ENCODE measurements around the gene CCDC69.
"Not testable (repeated sequence)": the region's sequence is repeated elsewhere in the genome, so short reads cannot be mapped to it uniquely, and the experiment has no call there.

CCDC69 gene

DNA sequence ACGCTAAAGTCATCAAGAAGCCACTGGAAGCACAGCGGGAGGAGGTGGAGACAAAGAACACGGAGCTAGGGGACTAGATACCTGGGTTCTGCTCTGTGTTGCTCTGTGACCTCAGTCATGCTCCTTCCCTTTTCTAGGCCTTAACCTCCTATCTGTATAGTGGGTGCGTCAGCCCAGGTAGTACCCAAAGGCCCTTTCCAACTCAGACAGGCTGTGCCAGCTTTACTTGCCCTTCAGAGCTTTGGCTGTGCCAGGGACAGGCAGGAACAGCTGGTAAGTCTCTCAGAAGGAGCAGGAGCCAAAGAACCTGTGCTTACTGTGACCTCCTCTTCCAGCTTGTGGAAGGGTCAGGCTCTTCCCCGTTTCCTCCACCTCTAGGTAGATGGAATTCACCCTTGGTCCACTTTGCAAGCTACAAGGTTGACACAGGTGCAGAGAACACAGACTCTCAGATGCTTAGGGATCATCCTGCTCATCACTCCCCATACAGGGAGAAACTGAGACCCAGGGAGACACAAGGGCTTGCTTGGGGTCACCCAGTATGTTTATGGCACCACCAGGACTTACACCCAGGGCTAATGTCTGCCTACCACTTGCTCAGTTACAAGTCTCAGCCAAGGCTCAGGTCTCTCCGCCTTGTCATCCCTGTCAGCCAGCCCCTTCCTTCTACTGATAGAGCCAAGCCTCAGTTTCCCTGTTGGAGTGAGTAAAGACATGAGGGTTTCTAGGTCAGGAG lies 1.7 kb downstream of the CCDC69 start:
- DNase-seq (ENCODE audit: low read depth) = no peak

DNA sequence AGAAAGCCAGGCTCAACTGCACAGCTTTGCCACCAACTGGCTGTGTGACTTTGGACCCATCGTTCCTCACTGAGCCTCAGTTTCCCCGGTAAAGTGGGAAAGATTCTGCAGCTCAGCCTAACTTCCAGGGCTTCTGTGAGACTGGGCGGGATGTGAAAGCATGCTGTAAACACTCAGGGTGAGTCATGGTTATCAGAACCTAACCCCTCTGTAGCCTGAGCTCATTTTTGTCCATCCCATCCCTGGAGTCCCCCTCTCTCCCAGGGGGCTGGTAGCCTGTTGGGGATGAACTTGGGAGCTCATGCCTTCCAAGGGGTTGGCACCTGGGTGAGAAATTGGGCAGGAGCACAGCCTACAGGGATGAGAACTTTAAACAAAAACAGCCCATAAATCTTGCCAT lies 2.3 kb downstream of the CCDC69 start:
- DNase-seq (ENCODE audit: low read depth) = no peak

DNA sequence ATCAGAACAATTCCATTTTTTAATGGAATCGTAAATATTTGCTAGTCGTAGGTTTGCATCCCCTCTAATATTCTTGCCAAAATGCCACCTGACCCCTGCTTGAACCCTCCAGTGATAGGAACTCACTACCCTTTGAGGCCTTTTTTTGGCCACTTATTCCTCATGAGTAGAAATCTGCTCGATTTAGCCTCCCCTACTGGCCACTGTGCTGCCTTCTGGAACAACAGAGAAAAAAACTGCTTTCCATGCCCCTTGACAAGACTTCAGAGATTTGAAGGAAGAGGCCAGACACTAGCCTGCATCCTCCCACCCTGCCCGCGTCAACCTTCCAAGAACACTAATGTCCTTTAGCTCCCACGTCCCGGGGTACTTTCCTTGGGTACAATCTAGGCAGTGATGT lies 4.1 kb downstream of the CCDC69 start:
- no peak for DNase-seq (ENCODE audit: low read depth)

DNA sequence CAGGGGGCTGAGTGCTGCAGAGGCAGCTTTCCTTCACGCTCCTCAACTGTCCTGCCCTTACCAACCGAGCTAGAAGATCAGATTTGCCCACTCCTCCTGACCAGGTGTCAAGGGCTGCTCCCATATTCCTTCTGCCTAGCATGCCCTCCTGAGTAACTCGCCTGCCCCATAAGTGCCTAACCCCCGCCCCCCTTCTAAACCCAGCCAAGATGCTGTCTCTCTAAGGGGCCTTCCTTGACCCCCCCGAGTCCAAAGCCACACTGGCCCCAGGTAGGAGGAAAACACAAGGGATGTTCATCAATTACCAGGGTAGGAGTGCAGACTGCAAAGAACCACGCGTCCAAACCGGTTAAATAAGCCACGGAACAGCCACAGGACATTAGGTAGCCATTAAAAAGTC lies 4.8 kb downstream of the CCDC69 start:
- no peak for DNase-seq (ENCODE audit: low read depth)

DNA sequence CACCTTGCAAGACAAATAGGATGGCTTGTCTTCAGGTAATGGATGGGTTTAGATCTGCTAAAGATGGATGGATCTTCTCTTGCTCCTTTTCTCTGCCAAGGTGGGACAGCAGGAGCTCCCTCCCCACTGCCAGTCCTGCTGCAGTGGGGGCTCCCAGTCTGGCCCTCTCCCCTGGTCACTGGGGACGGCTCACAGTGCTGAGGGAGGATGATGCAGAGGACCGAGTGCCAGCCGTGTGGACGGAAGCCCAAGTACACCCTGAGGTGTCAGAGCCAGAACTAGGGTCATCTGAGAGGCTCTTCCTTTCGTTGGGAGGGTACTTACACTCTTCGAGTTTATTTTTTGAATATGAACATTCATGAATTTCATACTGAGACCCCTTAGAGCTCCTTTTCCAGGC lies 5.7 kb downstream of the CCDC69 start:
- DNase-seq (ENCODE audit: low read depth) = no peak

DNA sequence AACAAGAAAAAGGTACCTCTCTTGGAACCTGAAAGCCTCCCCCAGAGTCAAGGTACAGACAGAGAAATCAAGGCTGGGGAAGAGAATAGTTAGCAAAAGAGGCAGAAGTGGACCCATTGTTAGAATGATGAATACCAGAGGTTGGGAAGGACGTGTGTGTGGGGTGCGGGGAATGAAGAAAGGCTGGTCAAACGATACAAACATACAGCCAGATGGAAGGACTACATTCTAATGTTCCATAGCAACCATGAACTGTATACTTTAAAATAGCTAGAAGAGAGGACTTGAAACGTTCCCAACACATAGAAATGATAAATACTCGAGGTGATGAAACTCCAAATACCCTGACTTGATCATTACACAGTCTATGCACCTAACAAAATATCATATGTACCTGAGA lies 7.1 kb downstream of the CCDC69 start:
- no peak for DNase-seq (ENCODE audit: low read depth)

DNA sequence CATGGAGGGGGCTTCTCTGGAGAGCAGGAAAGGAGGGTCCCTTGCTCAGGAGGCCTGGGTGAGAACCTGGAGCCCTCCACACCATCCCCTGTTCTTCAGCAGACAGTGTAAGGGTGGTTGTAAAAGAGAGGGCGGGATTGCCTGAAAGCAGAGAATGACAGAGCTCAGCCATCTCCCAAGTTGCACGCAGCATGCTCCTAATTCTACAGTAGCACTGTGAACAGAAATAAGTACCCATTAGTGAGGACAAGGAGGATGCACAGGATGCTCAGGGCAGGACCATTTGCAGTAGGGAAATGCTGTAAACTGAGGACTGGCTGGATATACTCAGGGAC lies 8.4 kb downstream of the CCDC69 start:
- no peak for DNase-seq (ENCODE audit: low read depth)

DNA sequence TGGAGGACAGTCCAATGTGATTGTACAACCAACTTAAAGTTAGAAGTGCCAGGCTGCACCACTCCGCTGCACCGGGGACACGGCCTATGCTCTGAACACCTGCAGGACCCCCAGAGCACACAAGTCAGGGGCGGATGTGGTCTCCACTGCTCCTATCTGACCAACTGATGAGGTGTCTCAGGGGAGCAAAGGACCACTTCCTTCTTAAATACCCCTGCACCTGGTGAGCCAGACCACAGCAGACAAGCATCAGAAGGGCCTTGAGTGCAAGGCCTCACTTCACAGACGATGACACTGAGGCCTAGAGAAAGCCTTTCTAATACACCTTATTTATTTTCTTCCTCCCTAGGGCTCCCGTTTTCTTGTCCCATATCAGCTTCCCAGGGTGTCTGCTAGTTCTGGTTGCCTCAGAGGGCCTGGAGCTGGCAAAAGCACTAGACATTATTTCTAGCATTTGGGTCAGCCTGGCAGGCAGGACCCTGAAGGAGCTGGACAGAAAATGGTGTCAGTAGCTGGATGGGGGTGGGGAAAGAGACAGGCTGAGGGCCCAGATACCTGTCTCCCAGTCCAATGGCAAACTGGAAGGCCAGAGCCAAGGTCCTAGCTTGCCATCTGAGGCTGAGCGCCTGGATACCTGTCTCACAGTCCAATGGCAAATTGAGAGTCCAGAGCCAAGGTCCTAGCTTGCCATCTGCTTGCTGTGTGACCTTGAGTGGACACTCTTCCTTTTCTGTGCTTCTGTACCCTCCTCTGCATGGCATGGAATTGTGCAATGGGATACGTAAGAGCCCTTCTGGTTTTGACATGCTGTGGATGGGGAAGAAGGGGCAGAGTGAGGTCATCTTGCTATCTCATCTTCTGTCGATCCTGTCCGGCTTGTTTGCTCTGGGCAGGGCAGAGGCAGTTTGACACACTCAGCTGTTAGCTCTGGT lies 9.0 kb downstream of the CCDC69 start:
- DNase-seq (ENCODE audit: low read depth) = no peak

DNA sequence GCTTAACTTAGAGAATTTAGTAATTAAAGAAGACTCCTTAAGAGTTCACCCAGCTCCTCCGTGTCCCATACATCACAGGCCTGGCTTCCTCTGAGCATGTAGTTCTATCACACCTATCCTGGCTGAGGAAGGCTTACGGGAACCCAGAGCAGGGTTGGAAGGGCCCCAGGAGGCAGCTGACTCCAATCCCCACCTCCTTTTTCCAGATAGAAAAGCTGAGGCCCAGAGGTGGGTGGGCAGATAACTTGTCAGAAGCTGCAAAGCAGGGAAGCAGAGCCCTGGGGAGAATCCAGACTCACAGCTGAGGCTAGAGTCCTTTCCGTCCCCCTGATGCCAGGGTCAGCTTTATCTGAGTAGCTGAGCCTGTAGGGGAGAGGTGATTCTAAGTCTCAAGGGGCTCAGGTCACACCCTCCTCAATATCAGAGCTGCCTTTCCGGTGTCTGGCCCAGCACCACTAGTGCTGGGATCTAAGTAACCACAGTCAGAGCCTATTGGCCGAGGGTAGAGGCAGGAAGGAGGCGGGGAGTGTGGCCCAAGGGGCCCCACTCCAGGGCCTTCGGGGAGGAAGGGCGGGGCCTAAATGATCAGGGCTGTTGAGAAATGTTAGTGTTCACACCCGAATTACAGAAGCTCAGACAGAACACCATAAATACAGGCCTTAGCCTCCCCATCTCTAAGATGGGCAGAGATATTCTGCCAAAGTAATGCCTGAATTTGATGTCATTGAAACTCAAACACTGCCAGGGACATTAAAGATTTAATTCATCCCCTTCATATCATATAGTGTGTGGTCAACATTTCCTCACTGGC lies 9.9 kb downstream of the CCDC69 start:
- no peak for DNase-seq (ENCODE audit: low read depth)

DNA sequence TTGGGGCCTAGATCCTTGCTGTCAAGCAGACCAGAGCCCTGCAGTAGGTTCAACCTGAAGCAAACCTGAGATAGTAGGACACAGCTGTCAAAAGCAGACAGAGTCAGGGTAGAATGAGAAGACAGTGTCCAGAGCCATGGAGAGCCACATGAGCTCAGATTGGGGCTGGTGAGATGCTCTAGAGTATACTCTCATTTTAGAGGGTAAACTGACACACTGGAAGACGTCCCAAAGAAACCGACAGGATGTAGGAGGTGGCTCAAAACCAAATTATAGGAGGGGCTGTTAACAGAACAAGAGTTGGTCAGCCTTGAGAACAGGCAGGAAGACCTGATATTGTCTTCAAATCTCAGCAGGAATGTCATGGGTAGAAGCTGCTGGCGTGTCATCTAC lies 11.5 kb downstream of the CCDC69 start:
- no peak for DNase-seq (ENCODE audit: low read depth)

DNA sequence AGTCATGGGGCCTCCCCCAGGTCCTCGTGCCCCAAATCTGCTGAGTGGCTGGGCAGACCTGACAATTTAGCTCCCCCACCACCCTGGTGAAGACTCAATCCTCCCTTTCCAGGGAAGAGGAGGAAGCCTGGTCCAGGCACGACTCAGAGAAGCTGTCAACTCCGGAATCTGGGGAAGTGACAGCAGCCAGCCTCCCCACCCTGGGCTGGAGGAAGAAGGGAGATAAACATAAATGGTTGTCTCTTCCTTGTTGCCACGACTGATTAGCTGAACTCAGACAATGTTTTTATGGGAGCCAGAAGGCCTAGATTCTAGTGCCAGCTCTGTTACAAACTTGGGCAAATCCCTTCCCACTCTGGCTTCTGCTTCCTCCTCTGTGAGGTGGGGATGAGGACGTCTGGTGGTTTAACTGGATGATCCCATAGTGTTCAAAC lies 15.4 kb downstream of the CCDC69 start:
- no peak for DNase-seq (ENCODE audit: low read depth)

DNA sequence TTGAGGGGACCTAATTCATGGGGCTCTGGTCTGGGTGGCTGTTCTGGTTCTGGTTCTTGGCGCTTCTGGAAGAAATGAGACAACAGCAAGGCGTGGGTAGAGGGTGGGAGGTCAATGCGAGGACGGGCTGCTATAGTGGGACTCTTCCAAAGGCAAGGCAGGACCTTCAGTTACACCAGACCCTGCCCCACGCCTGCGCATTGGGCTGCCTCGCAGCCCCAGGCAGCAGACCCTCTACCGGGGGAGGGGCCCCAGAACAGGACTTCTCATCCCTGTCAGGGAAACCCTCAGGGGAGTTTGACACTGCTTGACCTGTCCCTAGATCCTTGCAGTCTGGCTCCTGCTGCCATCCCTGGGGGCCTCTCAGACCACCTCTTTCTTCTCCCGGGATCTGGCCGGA lies 18.5 kb downstream of the CCDC69 start:
- no peak for DNase-seq (ENCODE audit: low read depth)

DNA sequence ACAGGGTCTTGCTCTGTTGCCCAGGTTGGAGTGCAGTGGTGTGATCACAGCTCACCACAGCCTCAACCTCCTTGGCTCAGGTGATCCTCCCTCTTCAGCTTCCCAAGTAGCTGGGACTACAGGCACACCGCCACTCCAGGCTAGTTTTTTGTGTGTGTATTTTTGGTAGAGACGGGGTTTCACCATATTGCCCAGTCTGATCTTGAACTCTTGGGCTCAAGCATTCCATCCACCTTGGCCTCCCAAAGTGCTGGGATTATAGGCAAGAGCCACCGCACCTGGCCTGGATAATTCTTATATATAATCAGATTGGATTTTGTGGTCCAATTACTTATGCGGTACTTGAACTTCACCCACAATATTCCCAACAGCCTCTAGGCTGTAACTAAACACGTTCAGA lies 19.8 kb downstream of the CCDC69 start:
- DNase-seq (ENCODE audit: low read depth) = no peak

DNA sequence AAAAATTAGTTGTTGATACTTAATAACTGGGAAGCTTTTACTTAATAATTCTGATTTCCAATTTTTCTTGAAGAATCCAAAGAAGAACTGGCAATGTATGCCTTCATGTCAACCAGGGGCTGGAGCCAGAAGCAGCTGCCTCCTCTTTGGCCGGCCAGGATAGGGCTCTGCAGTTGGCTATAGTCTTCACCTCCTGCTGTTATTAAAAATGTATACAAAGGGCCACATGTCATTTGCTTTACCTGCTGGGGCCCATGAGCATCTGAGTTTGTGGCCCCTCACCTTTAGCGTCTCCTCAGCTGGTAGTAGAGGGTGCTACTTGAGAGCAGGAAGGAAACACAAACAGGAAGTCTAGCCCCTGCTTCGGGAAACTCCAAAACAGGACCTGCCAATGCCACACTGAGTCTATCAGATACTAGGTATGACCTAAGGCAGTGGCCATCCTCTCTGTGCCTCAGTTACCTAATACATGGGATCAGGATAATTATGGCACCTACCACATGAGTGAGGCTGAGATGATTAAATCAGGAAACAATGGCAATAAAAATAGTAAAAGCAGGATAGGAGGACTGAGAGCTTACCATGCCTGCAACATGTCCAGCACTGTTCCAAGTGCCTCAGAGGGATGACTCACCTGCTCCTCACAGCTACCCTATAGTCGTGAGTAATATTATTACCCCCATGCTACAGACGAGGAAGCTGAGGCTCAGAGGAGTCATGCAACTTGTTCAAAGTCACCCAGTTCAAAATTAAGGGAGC lies 21.3 kb downstream of the CCDC69 start:
- DNase-seq (ENCODE audit: low read depth) = peak; percentile 64

DNA sequence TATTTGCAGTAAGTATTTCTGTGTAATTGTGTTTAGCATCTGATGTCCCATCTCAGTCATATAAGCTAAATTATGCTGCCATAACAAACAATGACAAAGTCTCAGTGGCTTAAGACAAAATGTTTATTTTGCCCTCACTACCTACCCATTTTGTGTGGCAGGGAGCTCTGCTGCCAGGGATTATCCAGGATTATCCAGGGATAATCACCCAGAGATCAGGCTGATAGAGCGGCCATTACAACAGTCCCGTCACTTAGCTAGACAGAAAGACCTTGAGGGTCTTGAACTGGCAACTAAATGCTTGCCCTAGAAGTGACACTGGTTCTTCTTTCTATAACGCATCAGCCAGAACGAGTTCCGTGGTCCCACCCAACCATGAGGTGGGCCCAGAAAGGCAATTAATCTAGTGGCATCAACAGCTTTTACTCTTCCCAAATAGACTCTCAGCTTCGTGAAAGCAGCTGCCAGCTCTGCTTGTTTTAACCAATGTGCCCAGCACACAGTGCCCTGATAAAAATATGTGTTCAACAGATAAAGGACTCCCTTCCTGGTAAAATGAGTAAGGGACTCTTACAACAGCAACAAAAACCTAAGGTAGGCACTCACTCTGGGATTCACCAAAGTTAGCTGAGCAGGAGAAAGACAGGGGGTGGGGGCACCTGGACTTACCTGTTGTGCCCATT lies 22.8 kb downstream of the CCDC69 start:
- no peak for DNase-seq (ENCODE audit: low read depth)

DNA sequence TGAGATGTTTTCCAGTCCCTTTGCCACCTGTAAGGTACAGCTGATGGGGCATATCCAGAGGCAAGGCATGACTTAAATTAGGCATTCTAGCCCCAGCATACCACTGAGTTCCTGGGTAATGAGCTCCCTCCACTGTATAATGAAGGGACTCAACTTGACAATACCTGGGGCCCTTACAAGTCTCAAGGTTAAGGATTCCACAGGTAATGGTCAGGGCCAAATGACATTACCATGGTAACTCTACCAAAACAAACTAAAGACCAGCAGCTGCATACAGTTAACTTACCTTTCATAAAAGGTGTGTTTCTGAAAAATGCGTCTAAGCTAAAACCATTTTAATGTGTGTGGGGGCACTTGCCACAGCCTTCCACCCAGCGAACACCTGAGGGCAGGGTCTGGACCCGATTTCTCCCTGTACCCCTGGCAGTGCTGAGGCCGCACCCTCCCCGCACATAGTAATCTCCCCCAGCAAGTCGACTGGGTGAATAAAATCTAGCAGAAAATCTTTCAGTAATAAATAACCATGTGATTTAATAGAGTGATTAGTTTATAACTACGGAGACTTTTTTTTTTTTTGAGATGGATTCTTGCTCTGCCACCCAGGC lies 24.2 kb downstream of the CCDC69 start:
- DNase-seq (ENCODE audit: low read depth) = no peak

DNA sequence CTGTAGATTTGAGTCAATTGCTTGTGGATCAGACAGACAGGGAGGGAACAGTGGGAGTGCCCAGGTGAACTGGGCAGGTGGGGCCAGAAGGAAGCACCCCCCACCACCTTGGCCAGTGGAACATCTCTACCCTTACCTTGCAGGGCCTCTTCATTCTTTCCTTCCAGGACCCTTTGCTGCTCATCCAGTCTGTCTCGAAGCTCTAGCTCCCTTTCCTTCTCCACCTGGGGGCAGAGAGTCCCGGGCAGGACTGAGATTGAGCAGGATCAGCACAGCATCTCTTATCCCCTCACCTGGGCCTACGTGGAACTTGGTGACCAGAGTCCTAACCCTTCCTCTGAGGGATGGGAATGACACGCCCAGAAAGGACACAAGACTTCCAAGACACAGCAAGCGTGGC lies 25.0 kb downstream of the CCDC69 start:
- DNase-seq (ENCODE audit: low read depth) = no peak

DNA sequence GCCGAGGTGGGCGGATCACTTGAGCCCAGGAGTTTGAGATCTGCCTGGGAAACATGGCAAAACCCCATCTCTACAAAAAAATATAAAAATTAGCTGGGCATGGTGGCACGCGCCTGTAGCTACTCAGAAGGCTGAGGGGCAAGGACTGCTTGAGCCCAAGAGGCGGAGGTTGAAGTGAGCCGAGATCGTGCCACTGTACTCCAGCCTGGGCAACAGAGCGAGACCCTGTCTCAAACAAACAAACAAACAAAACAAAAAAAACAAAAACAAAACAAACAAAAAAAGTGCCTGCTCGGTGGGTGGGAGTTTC lies 26.6 kb downstream of the CCDC69 start:
- DNase-seq (ENCODE audit: low read depth) = not testable (repeated sequence)

DNA sequence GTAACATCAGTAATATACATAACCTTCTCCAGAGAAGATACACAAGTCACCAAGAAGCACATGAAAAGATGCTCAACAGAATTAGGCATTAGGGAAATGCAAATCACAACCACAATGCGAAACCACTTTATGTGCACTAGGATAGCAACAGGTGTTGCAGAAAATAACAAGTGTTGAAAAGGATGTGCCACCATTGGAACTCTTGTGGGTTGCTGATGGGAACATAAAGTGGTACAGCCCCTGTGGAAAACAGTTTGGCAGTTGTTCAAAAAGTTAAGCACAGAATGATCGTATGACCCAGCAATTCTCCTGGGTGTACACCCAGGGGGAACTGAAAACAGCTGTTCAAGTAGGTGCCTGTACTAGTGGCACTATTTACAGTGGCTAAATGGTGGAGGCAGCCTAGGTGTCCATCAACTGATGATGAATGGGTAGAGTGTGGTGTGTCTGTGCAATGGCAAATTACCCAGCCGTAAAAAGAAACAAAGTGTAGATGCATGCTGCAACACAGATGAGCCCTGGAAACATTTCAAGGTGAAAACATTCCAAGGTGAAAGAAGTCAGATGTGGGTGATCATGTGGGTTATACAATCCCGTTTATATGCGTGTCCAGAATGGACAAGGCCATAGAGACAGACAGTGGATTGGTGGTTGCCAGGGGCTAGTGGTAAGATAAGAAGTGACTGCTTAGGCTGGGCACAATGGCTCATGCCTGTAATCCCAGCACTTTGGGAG lies 27.2 kb downstream of the CCDC69 start:
- DNase-seq (ENCODE audit: low read depth) = no peak

DNA sequence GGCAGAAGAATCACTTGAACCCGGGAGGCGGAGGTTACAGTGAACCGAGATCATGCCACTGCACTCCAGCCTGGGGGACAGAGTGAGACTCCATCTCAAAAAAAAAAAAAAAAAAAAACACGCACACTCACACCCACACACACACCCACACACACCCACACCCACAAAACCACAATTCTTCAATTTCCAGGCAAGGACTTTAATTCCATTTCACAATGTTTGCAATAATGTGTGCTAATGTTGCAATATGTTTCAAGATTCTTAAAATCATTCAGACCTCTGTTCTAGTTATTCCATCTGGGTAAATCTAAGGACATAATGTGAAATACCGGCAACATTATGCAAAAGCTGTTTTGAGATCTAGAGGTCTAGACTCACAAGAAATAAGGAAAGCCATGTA lies 28.3 kb downstream of the CCDC69 start:
- peak; percentile 12 for DNase-seq (ENCODE audit: low read depth)
